Karpas-422 (cell line): ENCODE results near the gene FES. TPM values are rescaled to one million over a fixed set of nuclear protein-coding genes. Genes with fewer than 3 reads are reported as not detected.

Experiments used
- DNase-seq: peaks from one replicate; pipeline ENCODE4 v3.0.0-alpha.2; 2015
- H2AFZ ChIP-seq: fragments of 200-600 bp; sonication (generic); 2 replicates; pipeline ENCODE4 v1.6.1; 2014; ENCODE audit warnings: antibody characterized with exemption, low read length, mixed read lengths
- H3K27ac ChIP-seq: fragments of 200-600 bp; sonication (generic); 2 replicates; pipeline ENCODE4 v1.5.1; 2014; ENCODE audit warnings: mild to moderate bottlenecking, low read length, moderate library complexity
- H3K27me3 ChIP-seq: fragments of 200-600 bp; sonication (generic); 2 replicates; pipeline ENCODE4 v1.6.1; 2014; ENCODE audit warnings: low read length, mixed read lengths
- H3K36me3 ChIP-seq: fragments of 200-600 bp; sonication (generic); 2 replicates; pipeline ENCODE4 v1.6.1; 2014; ENCODE audit warnings: low read length, mixed read lengths; ENCODE audit not compliant: insufficient read depth
- H3K4me1 ChIP-seq: fragments of 200-600 bp; sonication (generic); 2 replicates; pipeline ENCODE4 v1.6.1; 2014; ENCODE audit warnings: mild to moderate bottlenecking, low read length, mixed read lengths
- H3K4me2 ChIP-seq: fragments of 200-600 bp; sonication (generic); 2 replicates; pipeline ENCODE4 v1.6.1; 2014; ENCODE audit warnings: low read length, low read depth, mild to moderate bottlenecking; ENCODE audit not compliant: poor library complexity, severe bottlenecking
- H3K4me3 ChIP-seq: fragments of 200-600 bp; sonication (generic); 2 replicates; pipeline ENCODE4 v1.5.1; 2014; ENCODE audit warnings: mild to moderate bottlenecking, antibody characterized with exemption, low read length, mixed read lengths
- H3K79me2 ChIP-seq: fragments of 200-600 bp; sonication (generic); 2 replicates; pipeline ENCODE4 v1.6.1; 2014; ENCODE audit warnings: mild to moderate bottlenecking, low read length, mixed read lengths
- H3K9ac ChIP-seq: fragments of 200-600 bp; sonication (generic); 2 replicates; pipeline ENCODE4 v1.6.0; 2014; ENCODE audit warnings: low read length
- H3K9me2 ChIP-seq: fragments of 200-600 bp; sonication (generic), shearing (Covaris generic); replicated peaks from 2 replicates; pipeline ENCODE4 v1.6.0; 2014; ENCODE audit warnings: mild to moderate bottlenecking, low read length, moderate library complexity; ENCODE audit not compliant: insufficient read depth
- H3K9me3 ChIP-seq: fragments of 300-700, 200-600 bp; sonication (generic); 2 replicates; pipeline ENCODE4 v1.6.1; 2014; ENCODE audit warnings: low read length, mixed read lengths
- H4K20me1 ChIP-seq: fragments of 200-600 bp; sonication (generic); 2 replicates; pipeline ENCODE4 v1.6.1; 2014; ENCODE audit warnings: mild to moderate bottlenecking, antibody characterized with exemption, low read length, low read depth; ENCODE audit not compliant: insufficient read depth
- total RNA-seq: library from RNA; depleted of rRNA; stranded (reverse); fragments of >200 nt; shearing (Covaris generic); gene quantifications from 2 replicates; pipeline ENCODE4 v1.2.3, GENCODE V29; 2014; ENCODE audit warnings: low replicate concordance

The FES gene
- total RNA-seq, 1 experiment from 2014 or later = 33.7 TPM

- peak overlapping the region; percentile 47 for H3K4me2 ChIP-seq
- peak overlapping the region; percentile 69 for H3K27ac ChIP-seq
- no peak for DNase-seq
- H3K9me2 ChIP-seq = no peaks in the 10 kb centered on the region
- no peaks in the 10 kb centered on the region for H3K79me2 ChIP-seq
- H2AFZ ChIP-seq = no peak overlapping the region
- H3K27me3 ChIP-seq = no peaks in the 10 kb centered on the region
- peaks cover 21% of the 10 kb centered on the region for H3K4me1 ChIP-seq
- H3K9me3 ChIP-seq = no peaks in the 10 kb centered on the region
- H3K36me3 ChIP-seq = no peaks in the 10 kb centered on the region
- no peaks in the 10 kb centered on the region for H4K20me1 ChIP-seq
- H3K4me3 ChIP-seq = no peak overlapping the region
- peak overlapping the region; percentile 29 for H3K9ac ChIP-seq
These were observed 20.3 kb upstream of the FES start for GRCh38 chr15:90863987-90864386.

- H3K4me3 ChIP-seq = no peak overlapping the region
- H3K9ac ChIP-seq = no peak overlapping the region
- no peak for DNase-seq
- H3K4me1 ChIP-seq = peaks cover 26% of the 10 kb centered on the region
- no peaks in the 10 kb centered on the region for H3K9me3 ChIP-seq
- H3K36me3 ChIP-seq = no peaks in the 10 kb centered on the region
- H3K79me2 ChIP-seq = no peaks in the 10 kb centered on the region
- H3K4me2 ChIP-seq = no peak overlapping the region
- no peaks in the 10 kb centered on the region for H3K9me2 ChIP-seq
- no peak overlapping the region for H2AFZ ChIP-seq
- H3K27ac ChIP-seq = no peak overlapping the region
- H3K27me3 ChIP-seq = no peaks in the 10 kb centered on the region
- H4K20me1 ChIP-seq = no peaks in the 10 kb centered on the region
These were observed 19.8 kb upstream of the FES start for GRCh38 chr15:90864507-90864906.

- H3K4me2 ChIP-seq = no peak overlapping the region
- H3K79me2 ChIP-seq = no peaks in the 10 kb centered on the region
- H2AFZ ChIP-seq = no peak overlapping the region
These were observed 18.6 kb upstream of the FES start for GRCh38 chr15:90865702-90866101.

GRCh38 chr15:90866161-90866715 lies 18.1 kb upstream of the FES start:
- H3K9ac ChIP-seq = no peak overlapping the region
- no peak overlapping the region for H2AFZ ChIP-seq
- no peak overlapping the region for H3K4me3 ChIP-seq
- H3K9me2 ChIP-seq = no peaks in the 10 kb centered on the region
- no peak overlapping the region for H3K27ac ChIP-seq
- peaks cover 43% of the 10 kb centered on the region for H3K4me1 ChIP-seq
- H4K20me1 ChIP-seq = no peaks in the 10 kb centered on the region
- no peak overlapping the region for H3K4me2 ChIP-seq
- no peaks in the 10 kb centered on the region for H3K9me3 ChIP-seq
- no peaks in the 10 kb centered on the region for H3K27me3 ChIP-seq
- no peak for DNase-seq
- H3K36me3 ChIP-seq = no peaks in the 10 kb centered on the region
- H3K79me2 ChIP-seq = no peaks in the 10 kb centered on the region

More at GRCh38 chr15:90865702-90866101, 18.6 kb upstream of the FES start:
- no peak overlapping the region for H3K27ac ChIP-seq
- H3K36me3 ChIP-seq = no peaks in the 10 kb centered on the region
- no peak overlapping the region for H3K4me3 ChIP-seq
- no peak for DNase-seq
- peaks cover 38% of the 10 kb centered on the region for H3K4me1 ChIP-seq
- no peaks in the 10 kb centered on the region for H3K9me2 ChIP-seq
- H3K27me3 ChIP-seq = no peaks in the 10 kb centered on the region
- H3K9me3 ChIP-seq = no peaks in the 10 kb centered on the region
- no peak overlapping the region for H3K9ac ChIP-seq
- H4K20me1 ChIP-seq = no peaks in the 10 kb centered on the region

GRCh38 chr15:90866800-90867199 lies 17.5 kb upstream of the FES start:
- Histone ChIP-seq H3K4me1 (peaks cover 43% of the 10 kb centered on the region), H3K79me2 (no peaks in the 10 kb centered on the region; the same call in 1 of the 2 replicates), H3K4me2 (no peak overlapping the region), H3K9me3 (no peaks in the 10 kb centered on the region), H3K36me3 (no peaks in the 10 kb centered on the region), H4K20me1 (no peaks in the 10 kb centered on the region), H3K9ac (no peak overlapping the region), H3K27me3 (no peaks in the 10 kb centered on the region), H3K9me2 (no peaks in the 10 kb centered on the region), H2AFZ (no peak overlapping the region), H3K4me3 (no peak overlapping the region), H3K27ac (no peak overlapping the region)
- DNase-seq = no peak

GRCh38 chr15:90868261-90868689 lies 16.0 kb upstream of the FES start, which contains the start of gene FURIN:
FURIN (plus strand) TSS chr15:90868588; CDS start chr15:90875741, 7,153 bp downstream.
- Histone ChIP-seq H3K27ac (no peak within 1 kb of the TSS), H3K27me3 (no peaks in the 10 kb centered on the region), H3K4me1 (peaks cover 41% of the 10 kb centered on the region), H3K9me2 (no peaks in the 10 kb centered on the region), H2AFZ (no peak within 1 kb of the TSS), H3K9me3 (no peaks in the 10 kb centered on the region), H3K36me3 (no peaks in the 10 kb centered on the region), H4K20me1 (no peaks in the 10 kb centered on the region), H3K4me2 (no peak within 1 kb of the TSS), H3K4me3 (no peak within 1 kb of the TSS), H3K79me2 (peaks cover 13% of the 10 kb centered on the region), H3K9ac (no peak within 1 kb of the TSS)
- DNase-seq = no peak

GRCh38 chr15:90869140-90869541 lies 15.2 kb upstream of the FES start:
- Histone ChIP-seq H3K9ac (no peak overlapping the region), H2AFZ (no peak overlapping the region), H4K20me1 (no peaks in the 10 kb centered on the region)

GRCh38 chr15:90869601-90870353 lies 14.5 kb upstream of the FES start:
- H3K79me2 ChIP-seq = peaks cover 28% of the 10 kb centered on the region
- no peak overlapping the region for H2AFZ ChIP-seq
- no peaks in the 10 kb centered on the region for H4K20me1 ChIP-seq
- H3K36me3 ChIP-seq = no peaks in the 10 kb centered on the region
- peak overlapping the region; percentile 87; the same call in 1 of the 2 replicates for H3K9ac ChIP-seq
- H3K4me2 ChIP-seq = peak overlapping the region; percentile 95
- H3K9me2 ChIP-seq = no peaks in the 10 kb centered on the region
- no peaks in the 10 kb centered on the region for H3K9me3 ChIP-seq
- no peak for DNase-seq
- peaks cover 42% of the 10 kb centered on the region for H3K4me1 ChIP-seq
- H3K27ac ChIP-seq = no peak overlapping the region
- H3K4me3 ChIP-seq = peak overlapping the region; percentile 93
- H3K27me3 ChIP-seq = no peaks in the 10 kb centered on the region

More at GRCh38 chr15:90869140-90869541, 15.2 kb upstream of the FES start:
- Histone ChIP-seq H3K79me2 (peaks cover 22% of the 10 kb centered on the region), H3K9me2 (no peaks in the 10 kb centered on the region), H3K4me2 (no peak overlapping the region), H3K36me3 (no peaks in the 10 kb centered on the region), H3K27me3 (no peaks in the 10 kb centered on the region), H3K4me1 (peaks cover 41% of the 10 kb centered on the region), H3K9me3 (no peaks in the 10 kb centered on the region), H3K27ac (no peak overlapping the region), H3K4me3 (no peak overlapping the region)
- DNase-seq = no peak
